HCT116 (cell line): Measurements from ENCODE around the gene TPM4.

Source experiments
- EZH2phosphoT487 ChIP-seq: fragments of 200-600 bp; IDR thresholded peaks from 2 replicates; pipeline ENCODE4 v1.6.1; 2018; ENCODE audit warnings: antibody characterized with exemption, borderline replicate concordance
- POLR2A ChIP-seq: IDR thresholded peaks from 2 replicates; pipeline ENCODE4 v1.7.0; 2011; ENCODE audit warnings: borderline replicate concordance; ENCODE audit not compliant: insufficient read depth, insufficient read length; ENCODE audit errors: extremely low read depth
- POLR2AphosphoS5 ChIP-seq: IDR thresholded peaks from 2 replicates; pipeline ENCODE4 v1.6.1; 2011; ENCODE audit warnings: mild to moderate bottlenecking, low read depth, low read length, moderate library complexity
- ZFX ChIP-seq: fragments of 450-650 bp; IDR thresholded peaks from 2 replicates; pipeline ENCODE4 v1.6.1; 2017
- ZNF274 ChIP-seq: fragments of 200-500 bp; sonication (Bioruptor generic); IDR thresholded peaks from 2 replicates; pipeline ENCODE4 v1.6.1; 2014; ENCODE audit warnings: mild to moderate bottlenecking, low read depth, low read length, inconsistent platforms
- TF ChIP-seq, protein P1 (sequence below): IDR thresholded peaks from 2 replicates; pipeline ENCODE4 v1.6.1; 2012
- TF ChIP-seq, protein P2 (sequence below), 3 experiments: fragments of 200-600 bp in 1 of 3; sonication (generic) in 1 of 3; IDR thresholded peaks in 2 of 3; conservative IDR thresholded peaks in 1 of 3; 2 replicates each; pipeline ENCODE4 v1.5.1; 2012 to 2017; ENCODE audit warnings: low read depth in 2 of 3, low read length in 2 of 3, antibody characterized with exemption in 1 of 3, borderline replicate concordance in 1 of 3, control low read depth in 1 of 3, mild to moderate bottlenecking in 1 of 3, mixed read lengths in 1 of 3, mixed run types in 1 of 3, moderate library complexity in 1 of 3; ENCODE audit not compliant: insufficient read depth in 1 of 3

DNA sequence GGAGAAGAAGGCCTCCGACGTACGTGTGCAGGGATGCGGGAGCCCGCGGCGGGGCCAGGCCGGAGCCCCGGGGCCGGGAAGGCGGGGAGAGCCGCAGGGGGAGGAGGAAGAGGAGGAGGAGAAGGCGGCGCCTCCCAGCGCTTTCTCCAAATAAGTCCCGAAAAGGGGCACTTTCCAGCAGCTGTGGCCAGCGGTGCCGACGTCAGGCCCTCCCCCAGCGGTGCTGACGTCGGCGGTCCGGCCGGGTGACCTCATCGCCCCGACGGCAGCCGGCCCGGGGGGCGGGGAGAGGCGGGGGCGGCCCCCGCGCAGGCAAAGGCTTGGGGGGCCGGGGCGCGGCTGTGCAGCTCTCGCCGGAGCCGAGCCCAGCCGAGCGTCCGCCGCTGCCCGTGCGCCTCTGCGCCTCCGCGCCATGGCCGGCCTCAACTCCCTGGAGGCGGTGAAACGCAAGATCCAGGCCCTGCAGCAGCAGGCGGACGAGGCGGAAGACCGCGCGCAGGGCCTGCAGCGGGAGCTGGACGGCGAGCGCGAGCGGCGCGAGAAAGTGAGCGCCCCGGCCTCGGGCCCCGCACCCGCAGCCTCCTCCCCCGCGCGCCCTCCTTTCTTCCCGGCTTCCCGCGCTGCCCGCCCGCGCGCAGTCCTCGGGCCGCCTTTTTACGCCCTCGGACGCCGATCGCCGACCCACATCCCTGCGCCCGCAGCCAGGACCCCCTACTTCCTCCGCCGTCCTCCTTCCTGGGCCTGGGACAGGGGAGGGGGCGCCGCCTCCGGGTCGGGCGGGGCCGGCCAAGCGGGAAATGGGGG lies at the start of gene TPM4:
- TF ChIP-seq POLR2AphosphoS5 (peak; percentile 80), ZFX (peak; percentile 63; the same call in 1 of the 2 replicates), POLR2A (peak; percentile 11), ZNF274 (no peak), EZH2phosphoT487 (no peak)
- TF ChIP-seq, protein P1, sequence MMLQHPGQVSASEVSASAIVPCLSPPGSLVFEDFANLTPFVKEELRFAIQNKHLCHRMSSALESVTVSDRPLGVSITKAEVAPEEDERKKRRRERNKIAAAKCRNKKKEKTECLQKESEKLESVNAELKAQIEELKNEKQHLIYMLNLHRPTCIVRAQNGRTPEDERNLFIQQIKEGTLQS = no peak
- TF ChIP-seq, protein P2, sequence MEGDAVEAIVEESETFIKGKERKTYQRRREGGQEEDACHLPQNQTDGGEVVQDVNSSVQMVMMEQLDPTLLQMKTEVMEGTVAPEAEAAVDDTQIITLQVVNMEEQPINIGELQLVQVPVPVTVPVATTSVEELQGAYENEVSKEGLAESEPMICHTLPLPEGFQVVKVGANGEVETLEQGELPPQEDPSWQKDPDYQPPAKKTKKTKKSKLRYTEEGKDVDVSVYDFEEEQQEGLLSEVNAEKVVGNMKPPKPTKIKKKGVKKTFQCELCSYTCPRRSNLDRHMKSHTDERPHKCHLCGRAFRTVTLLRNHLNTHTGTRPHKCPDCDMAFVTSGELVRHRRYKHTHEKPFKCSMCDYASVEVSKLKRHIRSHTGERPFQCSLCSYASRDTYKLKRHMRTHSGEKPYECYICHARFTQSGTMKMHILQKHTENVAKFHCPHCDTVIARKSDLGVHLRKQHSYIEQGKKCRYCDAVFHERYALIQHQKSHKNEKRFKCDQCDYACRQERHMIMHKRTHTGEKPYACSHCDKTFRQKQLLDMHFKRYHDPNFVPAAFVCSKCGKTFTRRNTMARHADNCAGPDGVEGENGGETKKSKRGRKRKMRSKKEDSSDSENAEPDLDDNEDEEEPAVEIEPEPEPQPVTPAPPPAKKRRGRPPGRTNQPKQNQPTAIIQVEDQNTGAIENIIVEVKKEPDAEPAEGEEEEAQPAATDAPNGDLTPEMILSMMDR (IDR thresholded peaks at IDR 0.05 in 2 of 3, conservative IDR thresholded peaks at IDR 0.05 in 1 of 3; ENCODE audit: borderline replicate concordance in 1 of 3, insufficient read depth in 1 of 3, low read depth in 2 of 3, low read length in 2 of 3) = no peak
